ENCODE results near the gene KANSL1.

DNA sequence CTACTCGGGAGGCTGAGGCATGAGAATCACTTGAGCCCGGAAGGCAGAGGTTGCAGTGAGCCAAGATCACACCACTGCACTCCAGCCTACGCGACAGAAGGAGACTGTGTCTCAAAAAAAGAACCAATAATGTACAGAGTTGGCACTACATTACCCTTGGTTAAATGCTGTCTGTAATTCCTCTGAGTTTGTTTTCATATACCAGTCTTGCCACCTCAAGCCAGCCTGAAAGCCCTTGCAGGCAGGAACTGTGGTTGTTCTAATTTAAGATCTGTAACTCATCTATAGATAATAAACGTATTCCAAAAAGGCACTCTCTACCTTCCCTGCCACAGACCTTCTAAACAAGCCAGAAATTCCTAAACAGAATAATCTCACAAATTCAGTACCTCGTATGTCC, 4.3 kb upstream of the KANSL1 start:
- TF ChIP-seq CTCF (IDR thresholded peaks at IDR 0.05) (no peak), NFE2L1 (CRISPR knock-in tag; IDR thresholded peaks at IDR 0.05) (no peak), ELF4 (CRISPR knock-in tag; IDR thresholded peaks at IDR 0.05; ENCODE audit: low read depth) (no peak), TCF7 (CRISPR knock-in tag; IDR thresholded peaks at IDR 0.05; ENCODE audit: low read depth) (no peak), FOXP4 (CRISPR knock-in tag; IDR thresholded peaks at IDR 0.05) (no peak), PRDM15 (CRISPR knock-in tag; IDR thresholded peaks at IDR 0.05) (no peak), NR2C2 (CRISPR knock-in tag; IDR thresholded peaks at IDR 0.05) (no peak), FOXP1 (CRISPR knock-in tag; IDR thresholded peaks at IDR 0.05; ENCODE audit: borderline replicate concordance) (no peak), SP1 (CRISPR knock-in tag; conservative IDR thresholded peaks at IDR 0.05) (no peak), USF2 (CRISPR knock-in tag; IDR thresholded peaks at IDR 0.05) (no peak), ATF2 (CRISPR knock-in tag; IDR thresholded peaks at IDR 0.05; ENCODE audit: borderline replicate concordance, low read depth) (no peak), MAX (CRISPR knock-in tag; IDR thresholded peaks at IDR 0.05) (no peak)
- TF ChIP-seq, protein P1, sequence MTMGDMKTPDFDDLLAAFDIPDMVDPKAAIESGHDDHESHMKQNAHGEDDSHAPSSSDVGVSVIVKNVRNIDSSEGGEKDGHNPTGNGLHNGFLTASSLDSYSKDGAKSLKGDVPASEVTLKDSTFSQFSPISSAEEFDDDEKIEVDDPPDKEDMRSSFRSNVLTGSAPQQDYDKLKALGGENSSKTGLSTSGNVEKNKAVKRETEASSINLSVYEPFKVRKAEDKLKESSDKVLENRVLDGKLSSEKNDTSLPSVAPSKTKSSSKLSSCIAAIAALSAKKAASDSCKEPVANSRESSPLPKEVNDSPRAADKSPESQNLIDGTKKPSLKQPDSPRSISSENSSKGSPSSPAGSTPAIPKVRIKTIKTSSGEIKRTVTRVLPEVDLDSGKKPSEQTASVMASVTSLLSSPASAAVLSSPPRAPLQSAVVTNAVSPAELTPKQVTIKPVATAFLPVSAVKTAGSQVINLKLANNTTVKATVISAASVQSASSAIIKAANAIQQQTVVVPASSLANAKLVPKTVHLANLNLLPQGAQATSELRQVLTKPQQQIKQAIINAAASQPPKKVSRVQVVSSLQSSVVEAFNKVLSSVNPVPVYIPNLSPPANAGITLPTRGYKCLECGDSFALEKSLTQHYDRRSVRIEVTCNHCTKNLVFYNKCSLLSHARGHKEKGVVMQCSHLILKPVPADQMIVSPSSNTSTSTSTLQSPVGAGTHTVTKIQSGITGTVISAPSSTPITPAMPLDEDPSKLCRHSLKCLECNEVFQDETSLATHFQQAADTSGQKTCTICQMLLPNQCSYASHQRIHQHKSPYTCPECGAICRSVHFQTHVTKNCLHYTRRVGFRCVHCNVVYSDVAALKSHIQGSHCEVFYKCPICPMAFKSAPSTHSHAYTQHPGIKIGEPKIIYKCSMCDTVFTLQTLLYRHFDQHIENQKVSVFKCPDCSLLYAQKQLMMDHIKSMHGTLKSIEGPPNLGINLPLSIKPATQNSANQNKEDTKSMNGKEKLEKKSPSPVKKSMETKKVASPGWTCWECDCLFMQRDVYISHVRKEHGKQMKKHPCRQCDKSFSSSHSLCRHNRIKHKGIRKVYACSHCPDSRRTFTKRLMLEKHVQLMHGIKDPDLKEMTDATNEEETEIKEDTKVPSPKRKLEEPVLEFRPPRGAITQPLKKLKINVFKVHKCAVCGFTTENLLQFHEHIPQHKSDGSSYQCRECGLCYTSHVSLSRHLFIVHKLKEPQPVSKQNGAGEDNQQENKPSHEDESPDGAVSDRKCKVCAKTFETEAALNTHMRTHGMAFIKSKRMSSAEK (CRISPR knock-in tag; IDR thresholded peaks at IDR 0.05; ENCODE audit: borderline replicate concordance): no peak
- TF ChIP-seq, protein P2, sequence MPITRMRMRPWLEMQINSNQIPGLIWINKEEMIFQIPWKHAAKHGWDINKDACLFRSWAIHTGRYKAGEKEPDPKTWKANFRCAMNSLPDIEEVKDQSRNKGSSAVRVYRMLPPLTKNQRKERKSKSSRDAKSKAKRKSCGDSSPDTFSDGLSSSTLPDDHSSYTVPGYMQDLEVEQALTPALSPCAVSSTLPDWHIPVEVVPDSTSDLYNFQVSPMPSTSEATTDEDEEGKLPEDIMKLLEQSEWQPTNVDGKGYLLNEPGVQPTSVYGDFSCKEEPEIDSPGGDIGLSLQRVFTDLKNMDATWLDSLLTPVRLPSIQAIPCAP (CRISPR knock-in tag; IDR thresholded peaks at IDR 0.05): no peak

Data from WTC11 (cell line).